H9 (cell line): ENCODE results near the gene PRSS21. TPM values are rescaled to one million over a fixed set of nuclear protein-coding genes. Genes with fewer than 3 reads are reported as not detected.

Experiments
- DNase-seq: peaks from one replicate; pipeline ENCODE4 v3.0.0-alpha.2; 2017
- H2AFZ ChIP-seq: one replicate; pipeline ENCODE4 v1.6.1; 2013; ENCODE audit warnings: mild to moderate bottlenecking, low read length, control low read depth, moderate library complexity
- H2AK5ac ChIP-seq: 2 replicates; pipeline ENCODE4 v1.6.1; 2013; ENCODE audit warnings: low read length, control low read depth, mixed read lengths; ENCODE audit not compliant: insufficient read length
- H2BK120ac ChIP-seq: one replicate; pipeline ENCODE4 v1.6.1; 2013; ENCODE audit warnings: low read depth, mild to moderate bottlenecking, low read length, control low read depth, inconsistent platforms; ENCODE audit not compliant: poor library complexity, severe bottlenecking
- H2BK12ac ChIP-seq: 2 replicates; pipeline ENCODE4 v1.6.1; 2013; ENCODE audit warnings: low read length, control low read depth, mixed read lengths, low read depth; ENCODE audit not compliant: insufficient read length
- H2BK15ac ChIP-seq: 2 replicates; pipeline ENCODE4 v1.6.1; 2013; ENCODE audit warnings: low read depth, low read length, control low read depth
- H2BK20ac ChIP-seq: one replicate; pipeline ENCODE4 v1.6.1; 2013; ENCODE audit warnings: low read depth, mild to moderate bottlenecking, low read length, control low read depth, inconsistent platforms; ENCODE audit not compliant: poor library complexity, severe bottlenecking
- H2BK5ac ChIP-seq: 2 replicates; pipeline ENCODE4 v1.6.1; 2013; ENCODE audit warnings: low read length, control low read depth, mixed read lengths; ENCODE audit not compliant: insufficient read length
- H3K14ac ChIP-seq: 2 replicates; pipeline ENCODE4 v1.6.1; 2013; ENCODE audit warnings: low read length, control low read depth; ENCODE audit not compliant: insufficient read depth
- H3K18ac ChIP-seq: 2 replicates; pipeline ENCODE4 v1.6.1; 2013; ENCODE audit warnings: low read depth, mild to moderate bottlenecking, mixed read lengths, low read length, control low read depth; ENCODE audit not compliant: insufficient read length
- H3K23ac ChIP-seq: 2 replicates; pipeline ENCODE4 v1.6.1; 2013; ENCODE audit warnings: low read length, control low read depth, mixed read lengths, low read depth; ENCODE audit not compliant: insufficient read length
- H3K23me2 ChIP-seq: 2 replicates; pipeline ENCODE4 v1.6.1; 2013; ENCODE audit warnings: low read depth, mild to moderate bottlenecking, mixed read lengths, low read length, control low read depth; ENCODE audit not compliant: insufficient read length, poor library complexity, severe bottlenecking
- H3K27ac ChIP-seq: 2 replicates; pipeline ENCODE4 v1.5.1; 2013; ENCODE audit warnings: low read length, control low read depth, mixed read lengths, low read depth; ENCODE audit not compliant: insufficient read length
- H3K27me3 ChIP-seq: 2 replicates; pipeline ENCODE4 v1.6.1; 2013; ENCODE audit warnings: low read length, control low read depth, inconsistent platforms; ENCODE audit not compliant: insufficient read depth
- H3K4ac ChIP-seq: 2 replicates; pipeline ENCODE4 v1.6.1; 2013; ENCODE audit warnings: low read depth, mild to moderate bottlenecking, control low read depth, inconsistent platforms, low read length, moderate library complexity
- H3K4me1 ChIP-seq: 2 replicates; pipeline ENCODE4 v1.6.1; 2013; ENCODE audit warnings: low read length, control low read depth, inconsistent platforms; ENCODE audit not compliant: insufficient read depth
- H3K4me2 ChIP-seq: 2 replicates; pipeline ENCODE4 v1.6.1; 2013; ENCODE audit warnings: low read length, control low read depth, mixed read lengths; ENCODE audit not compliant: insufficient read length, insufficient read depth
- H3K56ac ChIP-seq: 2 replicates; pipeline ENCODE4 v1.6.1; 2013; ENCODE audit warnings: low read depth, mild to moderate bottlenecking, mixed read lengths, low read length, control low read depth; ENCODE audit not compliant: insufficient read length
- H3K79me1 ChIP-seq: 2 replicates; pipeline ENCODE4 v1.6.1; 2013; ENCODE audit warnings: low read depth, mild to moderate bottlenecking, moderate library complexity, low read length, control low read depth, inconsistent platforms; ENCODE audit not compliant: insufficient read depth, poor library complexity, severe bottlenecking
- H3K79me2 ChIP-seq: 2 replicates; pipeline ENCODE4 v1.6.1; 2013; ENCODE audit warnings: low read length, control low read depth, inconsistent platforms; ENCODE audit not compliant: insufficient read depth
- H3K9ac ChIP-seq: 2 replicates; pipeline ENCODE4 v1.6.1; 2013; ENCODE audit warnings: low read length, control low read depth, mixed read lengths; ENCODE audit not compliant: insufficient read length; ENCODE audit errors: extremely low read depth
- H3K9me3 ChIP-seq: one replicate; pipeline ENCODE4 v1.6.1; 2013; ENCODE audit warnings: low read depth, low read length, inconsistent platforms; ENCODE audit not compliant: control insufficient read depth
- H3T11ph ChIP-seq: one replicate; pipeline ENCODE4 v1.6.1; 2013; ENCODE audit warnings: mild to moderate bottlenecking, low read length, control low read depth, inconsistent platforms
- H4K20me1 ChIP-seq: one replicate; pipeline ENCODE4 v1.6.1; 2013; ENCODE audit not compliant: control insufficient read depth, insufficient read length, insufficient read depth
- H4K5ac ChIP-seq: 2 replicates; pipeline ENCODE4 v1.6.1; 2013; ENCODE audit warnings: low read depth, mild to moderate bottlenecking, mixed read lengths, low read length, control low read depth; ENCODE audit not compliant: insufficient read length
- H4K8ac ChIP-seq: replicated peaks from 2 replicates; pipeline ENCODE4 v1.6.1; 2013; ENCODE audit warnings: low read length, control low read depth, mixed read lengths, low read depth; ENCODE audit not compliant: insufficient read length
- H4K91ac ChIP-seq: 2 replicates; pipeline ENCODE4 v1.6.1; 2013; ENCODE audit warnings: low read depth, mild to moderate bottlenecking, moderate library complexity, mixed read lengths, low read length, control low read depth; ENCODE audit not compliant: insufficient read length
- H3K27ac Mint-ChIP-seq, 3 experiments: 2 replicates in 2 of 3; 3 replicates in 1 of 3; pipeline ENCODE4 v1.8.0; 2020 to 2021; ENCODE audit warnings: mixed read lengths in 3 of 3, mild to moderate bottlenecking in 1 of 3, moderate library complexity in 1 of 3
- H3K27me3 Mint-ChIP-seq: 2 replicates; pipeline ENCODE4 v1.8.0; 2021; ENCODE audit warnings: low read depth, mild to moderate bottlenecking, moderate library complexity, mixed read lengths
- H3K36me3 Mint-ChIP-seq, 3 experiments: 2 replicates in 2 of 3; 3 replicates in 1 of 3; pipeline ENCODE4 v1.8.0; 2020 to 2021; ENCODE audit warnings: low read depth in 3 of 3, mixed read lengths in 3 of 3; ENCODE audit not compliant: insufficient read depth in 1 of 3
- H3K4me1 Mint-ChIP-seq, 2 experiments: 2 replicates each; pipeline ENCODE4 v1.8.0; 2020; ENCODE audit warnings: mixed read lengths in 2 of 2
- H3K4me3 Mint-ChIP-seq, 2 experiments: 2 replicates in 1 of 2; 3 replicates in 1 of 2; pipeline ENCODE4 v1.8.0; 2020 to 2021; ENCODE audit warnings: mild to moderate bottlenecking in 2 of 2, mixed read lengths in 2 of 2, moderate library complexity in 1 of 2
- H3K9me3 Mint-ChIP-seq, 2 experiments: 2 replicates in 1 of 2; 3 replicates in 1 of 2; pipeline ENCODE4 v1.8.0; 2020; ENCODE audit warnings: mild to moderate bottlenecking in 2 of 2, mixed read lengths in 2 of 2, moderate library complexity in 1 of 2
- WGBS: extraction: QIAGEN DNeasy Blood & Tissue Kit; methylation state at CpG from one replicate; pipeline ENCODE4 v1.1.7; 2013; ENCODE audit warnings: missing lambda C conversion rate, low lambda C conversion rate, mixed read lengths; ENCODE audit not compliant: insufficient read length; ENCODE audit errors: extremely low coverage; 5-methylcytosine and 5-hydroxymethylcytosine counted together
- total RNA-seq: library from RNA; stranded (reverse); gene quantifications from 2 replicates; pipeline ENCODE4 v1.2.1, GENCODE V29; 2021
- TF ChIP-seq, protein P1 (sequence below): fragments of 200-600 bp; sonication (generic); conservative IDR thresholded peaks from 3 replicates; pipeline ENCODE4 v1.8.0; 2021; ENCODE audit warnings: antibody characterized with exemption, mild to moderate bottlenecking

The PRSS21 gene
- total RNA-seq, 1 experiment from 2014 or later, result not detected

DNA sequence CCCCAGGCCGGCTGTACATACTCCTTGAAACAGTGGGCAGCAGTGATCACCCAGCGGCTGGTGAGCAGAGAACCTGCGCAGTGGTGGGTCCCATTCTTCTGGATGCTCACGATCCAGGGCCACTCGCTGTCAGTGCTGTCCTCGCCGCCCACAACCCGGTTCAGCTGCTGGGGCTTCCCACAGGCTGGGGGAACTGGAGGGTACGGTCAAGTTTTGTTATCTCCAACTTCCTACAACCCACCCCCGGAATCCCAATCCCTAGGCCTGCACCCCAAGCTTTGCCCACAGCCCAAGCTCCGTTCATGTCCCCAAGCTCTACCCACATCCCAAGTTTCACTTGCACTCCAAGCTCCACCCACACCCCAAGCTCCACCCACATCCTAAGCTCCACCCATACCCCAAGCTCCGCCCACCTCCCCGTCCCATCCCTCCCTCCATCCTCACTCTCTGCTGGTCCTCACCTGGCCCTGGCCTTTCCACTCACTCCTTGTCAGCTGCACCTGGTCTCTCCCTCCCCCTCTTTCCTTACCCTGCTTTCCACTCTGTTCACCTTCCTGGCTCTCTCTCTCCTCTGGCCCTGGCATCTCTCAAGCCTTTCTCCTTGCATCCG lies 39.1 kb downstream of the PRSS21 start:
- Histone ChIP-seq H4K20me1 (no peaks in the 10 kb centered on the region), H3K4me1 (no peaks in the 10 kb centered on the region; the same call in 1 of the 2 replicates), H3K18ac (no peak overlapping the region), H4K91ac (no peak overlapping the region), H3K56ac (no peak overlapping the region), H2BK5ac (no peak overlapping the region), H3T11ph (no peak overlapping the region), H4K8ac (no peak overlapping the region), H3K79me1 (no peaks in the 10 kb centered on the region), H3K4ac (no peak overlapping the region), H3K9ac (no peak overlapping the region), H3K27ac (no peak overlapping the region), H2BK15ac (no peak overlapping the region), H4K5ac (no peak overlapping the region), H3K9me3 (no peaks in the 10 kb centered on the region), H2AFZ (no peak overlapping the region), H3K27me3 (no peaks in the 10 kb centered on the region), H2BK120ac (no peak overlapping the region), H2AK5ac (no peak overlapping the region), H3K23ac (no peak overlapping the region), H3K14ac (no peak overlapping the region), H2BK20ac (no peak overlapping the region), H2BK12ac (no peak overlapping the region), H3K4me2 (no peak overlapping the region), H3K23me2 (peaks cover 5% of the 10 kb centered on the region), H3K79me2 (no peaks in the 10 kb centered on the region)
- TF ChIP-seq, protein P1, sequence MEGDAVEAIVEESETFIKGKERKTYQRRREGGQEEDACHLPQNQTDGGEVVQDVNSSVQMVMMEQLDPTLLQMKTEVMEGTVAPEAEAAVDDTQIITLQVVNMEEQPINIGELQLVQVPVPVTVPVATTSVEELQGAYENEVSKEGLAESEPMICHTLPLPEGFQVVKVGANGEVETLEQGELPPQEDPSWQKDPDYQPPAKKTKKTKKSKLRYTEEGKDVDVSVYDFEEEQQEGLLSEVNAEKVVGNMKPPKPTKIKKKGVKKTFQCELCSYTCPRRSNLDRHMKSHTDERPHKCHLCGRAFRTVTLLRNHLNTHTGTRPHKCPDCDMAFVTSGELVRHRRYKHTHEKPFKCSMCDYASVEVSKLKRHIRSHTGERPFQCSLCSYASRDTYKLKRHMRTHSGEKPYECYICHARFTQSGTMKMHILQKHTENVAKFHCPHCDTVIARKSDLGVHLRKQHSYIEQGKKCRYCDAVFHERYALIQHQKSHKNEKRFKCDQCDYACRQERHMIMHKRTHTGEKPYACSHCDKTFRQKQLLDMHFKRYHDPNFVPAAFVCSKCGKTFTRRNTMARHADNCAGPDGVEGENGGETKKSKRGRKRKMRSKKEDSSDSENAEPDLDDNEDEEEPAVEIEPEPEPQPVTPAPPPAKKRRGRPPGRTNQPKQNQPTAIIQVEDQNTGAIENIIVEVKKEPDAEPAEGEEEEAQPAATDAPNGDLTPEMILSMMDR, result no peak
- H3K27ac Mint-ChIP-seq, result no peak overlapping the region
- H3K36me3 Mint-ChIP-seq, result peaks cover 0 to 11% (median 10%) of the 10 kb centered on the region in 3 experiments
- peaks cover 5 to 7% of the 10 kb centered on the region in 2 experiments; a peak in 3 of 4 replicates for H3K4me1 Mint-ChIP-seq
- H3K4me3 Mint-ChIP-seq, result 0 out of 5 replicates have a peak overlapping the region, but pooled peaks of 1 of the 2 experiments have one; percentile 38
- no CpG with 5 or more reads among the region's 14 CpGs for WGBS
- peak; percentile 80 for DNase-seq
- peaks cover 27% of the 10 kb centered on the region for H3K27me3 Mint-ChIP-seq
- peaks cover 16 to 22% of the 10 kb centered on the region in 2 experiments for H3K9me3 Mint-ChIP-seq
